Activated naive CD8-positive, alpha-beta T cell treated with anti-CD3 and anti-CD28 coated beads, Interleukin-2, amount 50 U/mL, for 24 hours (primary cell): ENCODE measurements around the gene TSN.

ENCODE experiments used
- ATAC-seq: fragments of 150-1000 bp; cut with Tn5 transposase; one replicate; pipeline ENCODE4 v1.10.0; 2021
- DNase-seq: peaks from one replicate; pipeline ENCODE4 v3.0.0; 2021
- H3K27ac Mint-ChIP-seq: one replicate; pipeline ENCODE4 v1.8.0; 2021; ENCODE audit warnings: mild to moderate bottlenecking, mixed read lengths
- H3K27me3 Mint-ChIP-seq: one replicate; pipeline ENCODE4 v1.8.0; 2021; ENCODE audit warnings: mixed read lengths
- H3K36me3 Mint-ChIP-seq: one replicate; pipeline ENCODE4 v1.8.0; 2021; ENCODE audit warnings: low read depth, mixed read lengths
- H3K4me1 Mint-ChIP-seq: one replicate; pipeline ENCODE4 v1.8.0; 2021; ENCODE audit warnings: mixed read lengths
- H3K4me3 Mint-ChIP-seq: one replicate; pipeline ENCODE4 v1.8.0; 2021; ENCODE audit warnings: mild to moderate bottlenecking, moderate library complexity, mixed read lengths
- H3K9me3 Mint-ChIP-seq: one replicate; pipeline ENCODE4 v1.8.0; 2021; ENCODE audit warnings: mixed read lengths

Gene TSN

GRCh38 chr2:121774235-121774634 is 18.8 kb downstream of the TSN start:
- ATAC-seq = no peak
- no peak for DNase-seq
- Mint-ChIP-seq H3K4me3 (no peak overlapping the region), H3K9me3 (no peaks in the 10 kb centered on the region), H3K27me3 (no peaks in the 10 kb centered on the region), H3K27ac (no peak overlapping the region), H3K4me1 (no peaks in the 10 kb centered on the region), H3K36me3 (peaks cover 2% of the 10 kb centered on the region)

DNA sequence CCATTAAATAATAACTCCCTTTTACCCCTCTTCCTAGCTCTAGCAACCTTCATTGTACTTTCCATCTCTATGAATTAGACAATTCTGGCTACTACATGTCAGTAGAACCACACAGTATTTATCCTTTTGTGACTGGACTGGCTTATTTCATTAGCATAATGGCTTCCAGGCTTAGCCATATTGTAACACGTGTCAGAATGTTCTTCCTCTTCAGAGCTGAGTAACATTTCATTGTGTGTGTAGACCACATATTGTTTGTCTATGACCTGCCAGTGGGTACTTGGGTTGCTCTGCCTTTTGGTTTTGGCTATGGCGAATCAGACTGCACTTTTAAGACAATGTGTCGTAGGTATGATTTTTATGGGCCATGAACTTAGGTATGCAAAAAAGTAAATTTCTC is 20.9 kb downstream of the TSN start:
- Mint-ChIP-seq H3K4me3 (no peak overlapping the region), H3K4me1 (no peaks in the 10 kb centered on the region), H3K27ac (no peak overlapping the region), H3K36me3 (no peaks in the 10 kb centered on the region), H3K27me3 (no peaks in the 10 kb centered on the region), H3K9me3 (no peaks in the 10 kb centered on the region)
- ATAC-seq (no peak), DNase-seq (no peak)

- Mint-ChIP-seq H3K27me3 (no peaks in the 10 kb centered on the region), H3K36me3 (no peaks in the 10 kb centered on the region), H3K9me3 (no peaks in the 10 kb centered on the region), H3K4me3 (no peak overlapping the region), H3K27ac (no peak overlapping the region), H3K4me1 (no peaks in the 10 kb centered on the region)
- DNase-seq = no peak
- no peak for ATAC-seq
These were observed 21.6 kb downstream of the TSN start for GRCh38 chr2:121776885-121777698.

DNA sequence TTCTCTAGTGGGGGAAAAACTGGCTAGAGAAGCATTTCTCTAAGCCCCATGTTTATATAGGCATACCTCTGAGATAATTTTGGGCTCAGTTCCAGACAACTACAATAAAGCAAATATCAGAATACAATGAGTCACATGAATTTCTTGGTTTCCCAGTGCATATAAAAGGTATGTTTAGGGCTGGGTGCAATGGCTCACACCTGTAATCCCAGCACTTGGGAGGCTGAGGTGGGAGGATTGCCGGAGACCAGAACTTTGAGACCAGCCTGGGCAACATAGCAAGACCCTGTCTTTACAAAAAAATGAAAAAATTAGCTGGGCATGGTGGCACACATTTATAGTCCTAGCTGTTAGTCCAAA is 22.2 kb downstream of the TSN start:
- no peaks in the 10 kb centered on the region for H3K4me1 Mint-ChIP-seq
- DNase-seq (no peak), ATAC-seq (no peak)
- H3K9me3 Mint-ChIP-seq = no peaks in the 10 kb centered on the region
- H3K4me3 Mint-ChIP-seq = no peak overlapping the region
- H3K27me3 Mint-ChIP-seq = peaks cover 1% of the 10 kb centered on the region
- H3K36me3 Mint-ChIP-seq = no peaks in the 10 kb centered on the region
- H3K27ac Mint-ChIP-seq = no peak overlapping the region

DNA sequence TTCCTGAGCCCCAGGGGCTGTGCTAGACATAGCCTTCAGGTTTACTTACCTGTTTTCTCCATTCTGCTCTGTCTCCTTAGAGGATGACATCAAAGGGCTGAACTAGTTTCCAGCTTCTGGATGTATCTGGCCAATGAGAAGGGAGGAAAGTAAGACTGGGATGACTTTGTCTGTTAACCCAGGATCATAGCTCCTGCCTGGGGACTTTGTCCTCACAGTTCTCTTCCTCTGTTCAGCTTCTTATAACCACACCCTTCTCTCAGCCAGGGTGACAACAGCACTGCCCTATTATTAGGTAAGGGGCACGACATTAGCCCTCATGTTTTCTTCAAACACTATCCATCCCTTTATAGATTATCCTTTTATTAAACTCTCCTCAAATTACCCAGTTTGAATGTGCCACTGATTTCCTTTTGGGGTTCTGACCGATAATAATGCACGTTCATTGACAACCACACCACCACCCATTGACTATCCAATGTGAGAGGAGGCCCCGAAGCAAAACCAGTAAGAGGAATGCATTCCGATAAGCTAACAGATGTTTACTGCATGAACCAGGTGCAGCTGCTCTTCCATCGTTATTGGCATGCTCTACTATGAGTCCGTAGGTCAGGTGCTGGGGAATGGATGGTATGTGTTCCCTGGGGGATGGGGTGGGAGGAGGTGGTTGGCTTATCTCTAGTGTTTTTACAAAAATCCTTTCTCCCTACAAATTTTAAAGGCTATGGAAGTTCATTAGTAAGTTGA is 23.5 kb downstream of the TSN start:
- Mint-ChIP-seq H3K9me3 (no peaks in the 10 kb centered on the region), H3K4me3 (no peak overlapping the region), H3K27me3 (peaks cover 5% of the 10 kb centered on the region), H3K4me1 (no peaks in the 10 kb centered on the region), H3K27ac (no peak overlapping the region), H3K36me3 (no peaks in the 10 kb centered on the region)
- ATAC-seq (no peak), DNase-seq (no peak)

GRCh38 chr2:121783180-121783579 is 27.7 kb downstream of the TSN start:
- ATAC-seq = no peak
- Mint-ChIP-seq H3K36me3 (no peaks in the 10 kb centered on the region), H3K4me3 (no peak overlapping the region), H3K9me3 (no peaks in the 10 kb centered on the region), H3K27me3 (peaks cover 12% of the 10 kb centered on the region), H3K4me1 (no peaks in the 10 kb centered on the region), H3K27ac (no peak overlapping the region)
- DNase-seq = no peak

GRCh38 chr2:121788685-121789084 is 33.2 kb downstream of the TSN start:
- H3K36me3 Mint-ChIP-seq = no peaks in the 10 kb centered on the region
- ATAC-seq (no peak), DNase-seq (no peak)
- H3K4me3 Mint-ChIP-seq = no peak overlapping the region
- no peaks in the 10 kb centered on the region for H3K4me1 Mint-ChIP-seq
- H3K27me3 Mint-ChIP-seq = peaks cover 16% of the 10 kb centered on the region
- H3K27ac Mint-ChIP-seq = no peak overlapping the region
- H3K9me3 Mint-ChIP-seq = no peaks in the 10 kb centered on the region

- DNase-seq (no peak), ATAC-seq (peak; percentile 70)
- Mint-ChIP-seq H3K27me3 (peaks cover 15% of the 10 kb centered on the region), H3K9me3 (no peaks in the 10 kb centered on the region), H3K4me3 (no peak overlapping the region), H3K36me3 (no peaks in the 10 kb centered on the region), H3K27ac (no peak overlapping the region), H3K4me1 (no peaks in the 10 kb centered on the region)
These were observed 35.0 kb downstream of the TSN start for GRCh38 chr2:121790276-121790956.

DNA sequence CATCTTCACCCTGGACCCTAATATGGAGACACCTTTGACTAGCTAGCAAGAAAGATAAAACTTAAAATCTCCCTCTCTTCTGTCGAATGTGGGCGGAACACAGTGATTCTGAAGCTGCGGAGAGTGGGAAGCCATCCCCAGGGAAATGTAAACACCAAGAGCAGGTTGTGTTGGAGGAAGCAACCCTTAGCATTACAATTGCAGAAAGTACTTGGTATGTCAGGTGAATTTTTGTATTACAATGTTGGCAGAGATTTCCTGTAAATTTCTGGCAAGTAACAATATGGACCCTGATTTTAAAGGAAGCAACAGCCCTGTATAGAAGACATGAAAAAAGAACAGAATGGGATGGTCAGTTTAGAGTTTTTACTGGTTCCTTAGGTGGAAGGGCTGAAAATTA is 35.8 kb downstream of the TSN start:
- Mint-ChIP-seq H3K27me3 (peaks cover 15% of the 10 kb centered on the region), H3K36me3 (no peaks in the 10 kb centered on the region), H3K27ac (no peak overlapping the region), H3K4me3 (no peak overlapping the region), H3K9me3 (no peaks in the 10 kb centered on the region), H3K4me1 (no peaks in the 10 kb centered on the region)
- ATAC-seq (no peak), DNase-seq (no peak)

DNA sequence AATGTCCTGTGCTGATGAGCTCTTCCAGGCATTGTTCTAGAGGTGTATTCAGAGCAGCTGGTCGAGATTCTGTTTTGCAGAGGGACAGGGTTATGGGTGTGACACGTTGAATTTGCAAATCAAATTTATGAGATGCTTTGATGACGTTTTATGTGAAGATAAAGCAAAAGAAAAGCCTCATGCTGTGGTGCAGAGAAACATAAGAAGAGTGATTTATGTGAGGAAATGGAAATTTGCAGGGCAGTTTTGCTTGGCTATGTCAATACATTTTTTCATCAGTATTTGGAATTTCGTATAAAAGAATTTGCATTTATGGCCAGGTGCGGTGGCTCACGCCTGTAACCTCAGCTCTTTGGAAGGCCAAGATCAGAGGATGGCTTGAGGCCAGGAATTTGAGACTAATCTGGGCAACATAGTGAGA is 36.4 kb downstream of the TSN start:
- Mint-ChIP-seq H3K4me3 (no peak overlapping the region), H3K36me3 (no peaks in the 10 kb centered on the region), H3K27me3 (peaks cover 17% of the 10 kb centered on the region), H3K4me1 (no peaks in the 10 kb centered on the region), H3K9me3 (no peaks in the 10 kb centered on the region), H3K27ac (no peak overlapping the region)
- ATAC-seq = no peak
- no peak for DNase-seq

DNA sequence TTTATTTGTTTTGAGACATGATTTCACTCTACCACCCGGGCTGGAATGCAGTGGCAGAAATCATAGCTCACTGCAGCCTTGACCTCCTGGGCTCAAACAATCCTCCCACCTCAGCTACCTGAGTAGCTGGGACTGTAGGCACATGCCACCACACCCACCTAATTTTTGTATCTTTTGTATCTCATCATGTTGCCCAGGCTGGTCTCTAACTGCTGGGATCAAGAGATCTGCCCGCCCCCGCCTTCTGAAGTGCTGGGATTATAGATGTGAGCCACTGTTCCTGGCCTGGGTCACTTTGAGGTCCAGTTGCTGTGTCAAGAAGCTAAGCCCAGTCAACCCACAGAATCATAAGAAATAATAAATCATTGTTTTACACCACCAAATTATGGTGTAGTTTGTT is 38.4 kb downstream of the TSN start:
- peaks cover 17% of the 10 kb centered on the region for H3K27me3 Mint-ChIP-seq
- H3K4me1 Mint-ChIP-seq = no peaks in the 10 kb centered on the region
- H3K9me3 Mint-ChIP-seq = no peaks in the 10 kb centered on the region
- H3K4me3 Mint-ChIP-seq = no peak overlapping the region
- no peak overlapping the region for H3K27ac Mint-ChIP-seq
- ATAC-seq (no peak), DNase-seq (no peak)
- H3K36me3 Mint-ChIP-seq = no peaks in the 10 kb centered on the region

DNA sequence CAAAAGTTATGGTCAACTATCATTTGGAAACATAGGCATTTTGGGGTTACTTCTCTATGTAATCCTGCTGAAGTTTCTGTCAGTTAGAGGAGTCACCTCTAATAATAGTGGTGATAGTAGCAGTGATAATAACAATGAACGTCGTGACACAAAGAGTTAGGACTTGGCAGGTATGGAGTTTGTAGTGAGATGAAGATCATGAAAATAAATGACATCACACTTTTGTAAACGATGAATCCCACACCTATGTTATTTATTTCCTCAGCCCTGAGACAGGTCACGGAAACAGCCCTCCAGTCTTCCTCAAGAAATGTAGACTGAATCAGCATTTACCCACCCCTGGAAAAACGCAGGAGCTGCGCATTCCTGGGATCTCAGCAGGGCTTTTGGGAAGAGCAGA is 38.8 kb downstream of the TSN start:
- ATAC-seq = no peak
- no peak for DNase-seq
- peaks cover 17% of the 10 kb centered on the region for H3K27me3 Mint-ChIP-seq
- H3K4me1 Mint-ChIP-seq = no peaks in the 10 kb centered on the region
- no peaks in the 10 kb centered on the region for H3K9me3 Mint-ChIP-seq
- H3K36me3 Mint-ChIP-seq = no peaks in the 10 kb centered on the region
- no peak overlapping the region for H3K27ac Mint-ChIP-seq
- H3K4me3 Mint-ChIP-seq = no peak overlapping the region

DNA sequence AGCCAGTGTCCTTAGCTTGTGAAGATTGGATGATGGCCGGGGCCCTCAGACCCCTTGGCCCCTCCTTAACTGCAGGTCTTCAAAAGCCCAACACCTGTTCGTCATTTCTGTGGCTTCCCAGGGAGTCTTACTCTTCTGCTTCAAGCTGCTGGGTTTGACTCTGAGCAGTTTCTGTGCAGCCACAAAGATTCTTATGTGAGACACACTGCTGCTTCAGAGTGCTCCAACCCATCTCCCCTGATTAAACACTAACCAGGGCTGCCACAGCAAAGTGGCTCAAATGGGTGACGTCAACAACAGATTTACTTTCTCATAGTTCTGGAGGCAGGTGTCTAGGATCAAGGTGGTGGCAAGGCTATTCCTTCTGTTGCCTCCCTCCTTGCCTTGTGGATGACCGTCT is 40.8 kb downstream of the TSN start:
- H3K4me3 Mint-ChIP-seq = no peak overlapping the region
- H3K27ac Mint-ChIP-seq = no peak overlapping the region
- H3K27me3 Mint-ChIP-seq = peaks cover 13% of the 10 kb centered on the region
- DNase-seq (no peak), ATAC-seq (no peak)
- H3K36me3 Mint-ChIP-seq = no peaks in the 10 kb centered on the region
- no peaks in the 10 kb centered on the region for H3K9me3 Mint-ChIP-seq
- no peaks in the 10 kb centered on the region for H3K4me1 Mint-ChIP-seq

- H3K9me3 Mint-ChIP-seq = peaks cover 8% of the 10 kb centered on the region
These were observed 43.2 kb downstream of the TSN start for GRCh38 chr2:121798617-121799016.

DNA sequence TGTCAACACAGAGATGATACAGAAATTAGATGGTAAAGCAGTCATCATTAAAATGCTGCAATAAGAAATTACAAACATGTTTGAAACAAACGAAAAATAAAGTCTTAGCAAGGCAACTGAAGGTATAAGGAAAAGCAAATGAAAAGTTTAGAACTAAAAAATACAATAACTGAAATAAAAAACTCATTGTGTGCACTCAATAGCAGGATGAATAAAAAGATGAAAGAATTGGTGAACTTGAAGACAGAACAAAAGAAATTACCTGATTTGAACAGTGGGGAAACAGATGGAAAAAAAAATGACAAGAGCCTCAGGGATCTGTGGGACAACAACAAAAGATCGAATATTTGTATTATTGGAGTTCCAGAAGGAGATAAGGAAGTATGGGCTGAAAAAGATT is 46.5 kb downstream of the TSN start:
- H3K27me3 Mint-ChIP-seq = peaks cover 13% of the 10 kb centered on the region
- ATAC-seq (no peak), DNase-seq (no peak)
- no peak overlapping the region for H3K4me3 Mint-ChIP-seq
- peaks cover 8% of the 10 kb centered on the region for H3K9me3 Mint-ChIP-seq
- no peaks in the 10 kb centered on the region for H3K36me3 Mint-ChIP-seq
- peaks cover 21% of the 10 kb centered on the region for H3K4me1 Mint-ChIP-seq
- no peak overlapping the region for H3K27ac Mint-ChIP-seq

More at GRCh38 chr2:121798617-121799016, 43.2 kb downstream of the TSN start:
- ATAC-seq = no peak
- no peak overlapping the region for H3K4me3 Mint-ChIP-seq
- no peaks in the 10 kb centered on the region for H3K36me3 Mint-ChIP-seq
- no peak for DNase-seq
- H3K4me1 Mint-ChIP-seq = no peaks in the 10 kb centered on the region
- H3K27me3 Mint-ChIP-seq = peaks cover 12% of the 10 kb centered on the region
- H3K27ac Mint-ChIP-seq = no peak overlapping the region
